ENCODE measurements around the gene RPA3. TPM values are rescaled to one million over a fixed set of nuclear protein-coding genes. Genes with fewer than 3 reads are reported as not detected.

RPA3 gene
- total and polyA plus RNA-seq, 2 of the 13 experiments (the other 11 are each of a cell fraction or from before 2014, with no cell fraction given), result 38.3 to 154 TPM

DNA sequence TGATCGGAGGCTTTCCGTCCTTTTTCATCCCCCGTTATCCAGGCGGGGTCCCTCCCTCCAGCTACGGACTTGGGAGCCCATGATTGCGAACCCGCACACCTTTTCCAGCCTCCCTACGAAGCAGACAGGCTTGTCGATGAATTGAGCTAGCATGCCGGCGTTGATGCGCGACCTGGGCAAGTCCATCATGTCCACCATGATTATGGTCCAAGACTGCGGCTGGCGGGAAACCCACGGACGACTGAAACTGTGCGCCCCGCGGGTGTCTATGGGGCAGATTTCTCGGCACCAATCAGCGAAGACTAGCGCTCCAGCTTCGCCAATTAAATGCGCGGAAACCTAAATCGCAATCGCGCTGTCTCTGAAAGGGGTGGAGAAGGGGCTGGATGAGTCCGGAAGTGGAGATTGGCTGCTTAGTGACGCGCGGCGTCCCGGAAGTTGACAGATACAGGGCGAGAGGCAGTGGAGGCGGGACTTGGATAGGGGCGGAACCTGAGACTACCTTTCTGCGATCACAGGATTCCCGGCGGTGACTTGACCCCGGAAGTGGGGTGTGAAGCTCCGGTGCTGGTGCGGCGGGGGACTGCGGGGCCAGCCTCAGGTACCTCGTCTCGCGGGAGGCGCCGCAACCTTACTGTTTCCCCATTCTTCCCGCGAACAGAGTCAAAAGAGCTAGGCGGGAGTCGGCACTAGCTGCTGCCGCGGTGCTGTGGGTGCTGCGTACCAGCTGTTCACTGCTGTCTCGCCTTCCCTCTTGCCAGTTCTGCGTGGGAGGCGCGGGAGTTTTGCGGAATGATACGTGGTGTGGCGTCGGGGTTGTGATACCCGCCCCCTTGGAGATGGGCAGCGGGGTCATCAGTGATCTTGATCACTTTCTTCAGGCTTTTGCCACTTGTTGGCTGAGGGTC, 77.9 kb downstream of the RPA3 start, which contains the start of gene UMAD1 (continued):
- TF ChIP-seq ZSCAN20 (CRISPR knock-in tag; IDR thresholded peaks at IDR 0.05; ENCODE audit: borderline replicate concordance) (no peak), MXI1 (IDR thresholded peaks at IDR 0.05; ENCODE audit: borderline replicate concordance, low read depth, low read length) (peak; percentile 60; the same call in 1 of the 3 replicates), FOXA3 (CRISPR knock-in tag; IDR thresholded peaks at IDR 0.05) (peak; percentile 76), ZNF234 (CRISPR knock-in tag; conservative IDR thresholded peaks at IDR 0.05) (no peak), KAT7 (CRISPR knock-in tag; IDR thresholded peaks at IDR 0.05; ENCODE audit: borderline replicate concordance) (0 out of 2 replicates have a peak, but pooled peaks have one; percentile 11), ZBTB7B (CRISPR knock-in tag; IDR thresholded peaks at IDR 0.05) (no peak), AGO2 (optimal IDR thresholded peaks at IDR 0.05; ENCODE audit: low read depth, low read length) (no peak), ATF7-NPFF (CRISPR knock-in tag; IDR thresholded peaks at IDR 0.05; ENCODE audit: low read depth) (peak; percentile 56; the same call in 1 of the 2 replicates), ZNF713 (CRISPR knock-in tag; IDR thresholded peaks at IDR 0.05) (no peak), PLRG1 (conservative IDR thresholded peaks at IDR 0.05) (no peak), ZNF282 (IDR thresholded peaks at IDR 0.05; ENCODE audit: partially characterized antibody) (no peak), RCOR2 (CRISPR knock-in tag; IDR thresholded peaks at IDR 0.05) (no peak), POLR2G (IDR thresholded peaks at IDR 0.05; ENCODE audit: low read depth, low read length) (peak; percentile 84)
- TF ChIP-seq, protein P1, sequence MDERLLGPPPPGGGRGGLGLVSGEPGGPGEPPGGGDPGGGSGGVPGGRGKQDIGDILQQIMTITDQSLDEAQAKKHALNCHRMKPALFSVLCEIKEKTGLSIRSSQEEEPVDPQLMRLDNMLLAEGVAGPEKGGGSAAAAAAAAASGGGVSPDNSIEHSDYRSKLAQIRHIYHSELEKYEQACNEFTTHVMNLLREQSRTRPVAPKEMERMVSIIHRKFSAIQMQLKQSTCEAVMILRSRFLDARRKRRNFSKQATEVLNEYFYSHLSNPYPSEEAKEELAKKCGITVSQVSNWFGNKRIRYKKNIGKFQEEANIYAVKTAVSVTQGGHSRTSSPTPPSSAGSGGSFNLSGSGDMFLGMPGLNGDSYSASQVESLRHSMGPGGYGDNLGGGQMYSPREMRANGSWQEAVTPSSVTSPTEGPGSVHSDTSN (CRISPR knock-in tag; IDR thresholded peaks at IDR 0.05), result no peak
- TF ChIP-seq, protein P2, sequence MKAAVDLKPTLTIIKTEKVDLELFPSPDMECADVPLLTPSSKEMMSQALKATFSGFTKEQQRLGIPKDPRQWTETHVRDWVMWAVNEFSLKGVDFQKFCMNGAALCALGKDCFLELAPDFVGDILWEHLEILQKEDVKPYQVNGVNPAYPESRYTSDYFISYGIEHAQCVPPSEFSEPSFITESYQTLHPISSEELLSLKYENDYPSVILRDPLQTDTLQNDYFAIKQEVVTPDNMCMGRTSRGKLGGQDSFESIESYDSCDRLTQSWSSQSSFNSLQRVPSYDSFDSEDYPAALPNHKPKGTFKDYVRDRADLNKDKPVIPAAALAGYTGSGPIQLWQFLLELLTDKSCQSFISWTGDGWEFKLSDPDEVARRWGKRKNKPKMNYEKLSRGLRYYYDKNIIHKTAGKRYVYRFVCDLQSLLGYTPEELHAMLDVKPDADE (CRISPR knock-in tag; IDR thresholded peaks at IDR 0.05), result no peak
- TF ChIP-seq, protein P3, sequence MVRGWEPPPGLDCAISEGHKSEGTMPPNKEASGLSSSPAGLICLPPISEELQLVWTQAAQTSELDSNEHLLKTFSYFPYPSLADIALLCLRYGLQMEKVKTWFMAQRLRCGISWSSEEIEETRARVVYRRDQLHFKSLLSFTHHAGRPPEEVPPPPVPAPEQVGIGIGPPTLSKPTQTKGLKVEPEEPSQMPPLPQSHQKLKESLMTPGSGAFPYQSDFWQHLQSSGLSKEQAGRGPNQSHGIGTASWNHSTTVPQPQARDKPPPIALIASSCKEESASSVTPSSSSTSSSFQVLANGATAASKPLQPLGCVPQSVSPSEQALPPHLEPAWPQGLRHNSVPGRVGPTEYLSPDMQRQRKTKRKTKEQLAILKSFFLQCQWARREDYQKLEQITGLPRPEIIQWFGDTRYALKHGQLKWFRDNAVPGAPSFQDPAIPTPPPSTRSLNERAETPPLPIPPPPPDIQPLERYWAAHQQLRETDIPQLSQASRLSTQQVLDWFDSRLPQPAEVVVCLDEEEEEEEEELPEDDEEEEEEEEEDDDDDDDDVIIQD (CRISPR knock-in tag; IDR thresholded peaks at IDR 0.05; ENCODE audit: low read depth), result peak; percentile 86; the same call in 1 of the 2 replicates
- TF ChIP-seq, protein P4, sequence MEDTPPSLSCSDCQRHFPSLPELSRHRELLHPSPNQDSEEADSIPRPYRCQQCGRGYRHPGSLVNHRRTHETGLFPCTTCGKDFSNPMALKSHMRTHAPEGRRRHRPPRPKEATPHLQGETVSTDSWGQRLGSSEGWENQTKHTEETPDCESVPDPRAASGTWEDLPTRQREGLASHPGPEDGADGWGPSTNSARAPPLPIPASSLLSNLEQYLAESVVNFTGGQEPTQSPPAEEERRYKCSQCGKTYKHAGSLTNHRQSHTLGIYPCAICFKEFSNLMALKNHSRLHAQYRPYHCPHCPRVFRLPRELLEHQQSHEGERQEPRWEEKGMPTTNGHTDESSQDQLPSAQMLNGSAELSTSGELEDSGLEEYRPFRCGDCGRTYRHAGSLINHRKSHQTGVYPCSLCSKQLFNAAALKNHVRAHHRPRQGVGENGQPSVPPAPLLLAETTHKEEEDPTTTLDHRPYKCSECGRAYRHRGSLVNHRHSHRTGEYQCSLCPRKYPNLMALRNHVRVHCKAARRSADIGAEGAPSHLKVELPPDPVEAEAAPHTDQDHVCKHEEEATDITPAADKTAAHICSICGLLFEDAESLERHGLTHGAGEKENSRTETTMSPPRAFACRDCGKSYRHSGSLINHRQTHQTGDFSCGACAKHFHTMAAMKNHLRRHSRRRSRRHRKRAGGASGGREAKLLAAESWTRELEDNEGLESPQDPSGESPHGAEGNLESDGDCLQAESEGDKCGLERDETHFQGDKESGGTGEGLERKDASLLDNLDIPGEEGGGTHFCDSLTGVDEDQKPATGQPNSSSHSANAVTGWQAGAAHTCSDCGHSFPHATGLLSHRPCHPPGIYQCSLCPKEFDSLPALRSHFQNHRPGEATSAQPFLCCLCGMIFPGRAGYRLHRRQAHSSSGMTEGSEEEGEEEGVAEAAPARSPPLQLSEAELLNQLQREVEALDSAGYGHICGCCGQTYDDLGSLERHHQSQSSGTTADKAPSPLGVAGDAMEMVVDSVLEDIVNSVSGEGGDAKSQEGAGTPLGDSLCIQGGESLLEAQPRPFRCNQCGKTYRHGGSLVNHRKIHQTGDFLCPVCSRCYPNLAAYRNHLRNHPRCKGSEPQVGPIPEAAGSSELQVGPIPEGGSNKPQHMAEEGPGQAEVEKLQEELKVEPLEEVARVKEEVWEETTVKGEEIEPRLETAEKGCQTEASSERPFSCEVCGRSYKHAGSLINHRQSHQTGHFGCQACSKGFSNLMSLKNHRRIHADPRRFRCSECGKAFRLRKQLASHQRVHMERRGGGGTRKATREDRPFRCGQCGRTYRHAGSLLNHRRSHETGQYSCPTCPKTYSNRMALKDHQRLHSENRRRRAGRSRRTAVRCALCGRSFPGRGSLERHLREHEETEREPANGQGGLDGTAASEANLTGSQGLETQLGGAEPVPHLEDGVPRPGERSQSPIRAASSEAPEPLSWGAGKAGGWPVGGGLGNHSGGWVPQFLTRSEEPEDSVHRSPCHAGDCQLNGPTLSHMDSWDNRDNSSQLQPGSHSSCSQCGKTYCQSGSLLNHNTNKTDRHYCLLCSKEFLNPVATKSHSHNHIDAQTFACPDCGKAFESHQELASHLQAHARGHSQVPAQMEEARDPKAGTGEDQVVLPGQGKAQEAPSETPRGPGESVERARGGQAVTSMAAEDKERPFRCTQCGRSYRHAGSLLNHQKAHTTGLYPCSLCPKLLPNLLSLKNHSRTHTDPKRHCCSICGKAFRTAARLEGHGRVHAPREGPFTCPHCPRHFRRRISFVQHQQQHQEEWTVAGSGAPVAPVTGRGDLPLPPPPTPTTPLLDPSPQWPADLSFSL (CRISPR knock-in tag; IDR thresholded peaks at IDR 0.05), result no peak
- TF ChIP-seq, protein P5, sequence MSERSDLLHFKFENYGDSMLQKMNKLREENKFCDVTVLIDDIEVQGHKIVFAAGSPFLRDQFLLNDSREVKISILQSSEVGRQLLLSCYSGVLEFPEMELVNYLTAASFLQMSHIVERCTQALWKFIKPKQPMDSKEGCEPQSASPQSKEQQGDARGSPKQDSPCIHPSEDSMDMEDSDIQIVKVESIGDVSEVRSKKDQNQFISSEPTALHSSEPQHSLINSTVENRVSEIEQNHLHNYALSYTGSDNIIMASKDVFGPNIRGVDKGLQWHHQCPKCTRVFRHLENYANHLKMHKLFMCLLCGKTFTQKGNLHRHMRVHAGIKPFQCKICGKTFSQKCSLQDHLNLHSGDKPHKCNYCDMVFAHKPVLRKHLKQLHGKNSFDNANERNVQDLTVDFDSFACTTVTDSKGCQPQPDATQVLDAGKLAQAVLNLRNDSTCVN (CRISPR knock-in tag; IDR thresholded peaks at IDR 0.05; ENCODE audit: borderline replicate concordance), result peak; percentile 20; the same call in 1 of the 2 replicates

Data from HepG2 (cell line).